Neural cell (in vitro differentiated cells): ENCODE results near the gene SHANK3. TPM values are rescaled to one million over a fixed set of nuclear protein-coding genes. Genes with fewer than 3 reads are reported as not detected.

Experiments
- H2AFZ ChIP-seq: fragments of 200-600, 300-800 bp; sonication (generic), shearing (Covaris generic); 2 replicates; pipeline ENCODE4 v1.6.0; 2014; ENCODE audit warnings: low read depth, mild to moderate bottlenecking, antibody characterized with exemption, low read length, moderate library complexity
- H3F3A ChIP-seq: fragments of 200-600 bp; shearing (Covaris generic); 2 replicates; pipeline ENCODE4 v1.6.1; 2016; ENCODE audit warnings: mild to moderate bottlenecking, moderate library complexity, mixed read lengths, antibody characterized with exemption, low read length; ENCODE audit not compliant: insufficient read depth, poor library complexity, severe bottlenecking
- H3K27ac ChIP-seq: fragments of 200-600, 300-800 bp; sonication (generic), shearing (Covaris generic); 2 replicates; pipeline ENCODE4 v1.5.1; 2014; ENCODE audit warnings: mild to moderate bottlenecking, low read length, moderate library complexity
- H3K27me3 ChIP-seq: fragments of 300-800, 200-600 bp; sonication (generic), shearing (Covaris generic); 2 replicates; pipeline ENCODE4 v1.6.0; 2014; ENCODE audit warnings: mild to moderate bottlenecking, low read depth, low read length, moderate library complexity; ENCODE audit not compliant: insufficient read depth
- H3K36me3 ChIP-seq: fragments of 300-800, 200-600 bp; sonication (generic), shearing (Covaris generic); 2 replicates; pipeline ENCODE4 v1.5.1; 2014; ENCODE audit warnings: mild to moderate bottlenecking, antibody characterized with exemption, low read length, moderate library complexity; ENCODE audit not compliant: insufficient read depth
- H3K4me2 ChIP-seq: fragments of 300-800, 200-600 bp; sonication (generic), shearing (Covaris generic); 2 replicates; pipeline ENCODE4 v1.6.0; 2014; ENCODE audit warnings: mild to moderate bottlenecking, low read length
- H3K4me3 ChIP-seq: fragments of 300-800, 200-600 bp; sonication (generic), shearing (Covaris generic); 2 replicates; pipeline ENCODE4 v1.5.1; 2014; ENCODE audit warnings: mild to moderate bottlenecking, low read length, moderate library complexity
- H3K79me2 ChIP-seq: fragments of 200-600 bp; shearing (Covaris generic); replicated peaks from 2 replicates; pipeline ENCODE4 v1.6.0; 2014; ENCODE audit warnings: mild to moderate bottlenecking, low read length, moderate library complexity; ENCODE audit not compliant: insufficient read depth
- H3K9ac ChIP-seq: fragments of 300-800, 200-600 bp; sonication (generic), shearing (Covaris generic); 2 replicates; pipeline ENCODE4 v1.6.1; 2016; ENCODE audit warnings: mild to moderate bottlenecking, low read length, mixed read lengths
- H3K9me2 ChIP-seq: fragments of 200-600 bp; shearing (Covaris generic); 2 replicates; pipeline ENCODE4 v1.6.1; 2016; ENCODE audit warnings: mild to moderate bottlenecking, low read length, mixed read lengths; ENCODE audit not compliant: insufficient read depth
- H3K9me3 ChIP-seq: fragments of 200-600, 300-800 bp; sonication (generic), shearing (Covaris generic); 2 replicates; pipeline ENCODE4 v1.6.1; 2016; ENCODE audit warnings: mild to moderate bottlenecking, mixed run types, low read length, moderate library complexity, mixed read lengths
- H4K20me1 ChIP-seq: fragments of 200-600 bp; shearing (Covaris generic); 2 replicates; pipeline ENCODE4 v1.6.1; 2016; ENCODE audit warnings: mild to moderate bottlenecking, mixed run types; ENCODE audit not compliant: insufficient read depth
- CTCF ChIP-seq: fragments of 450-650 bp; IDR thresholded peaks from 2 replicates; pipeline ENCODE4 v1.5.1; 2014; ENCODE audit warnings: antibody characterized with exemption, mild to moderate bottlenecking, moderate library complexity; ENCODE audit not compliant: poor library complexity, severe bottlenecking
- EP300 ChIP-seq: fragments of 450-650 bp; conservative IDR thresholded peaks from 2 replicates; pipeline ENCODE4 v1.6.1; 2014; ENCODE audit warnings: antibody characterized with exemption, mild to moderate bottlenecking, moderate library complexity; ENCODE audit not compliant: poor library complexity, severe bottlenecking
- EZH2 ChIP-seq: fragments of 200-600, 300-800 bp; shearing (Covaris generic), sonication (generic); IDR thresholded peaks from 2 replicates; pipeline ENCODE4 v1.6.1; 2014; ENCODE audit warnings: antibody characterized with exemption, low read length, borderline replicate concordance, mild to moderate bottlenecking; ENCODE audit not compliant: insufficient read depth, poor library complexity, severe bottlenecking
- MXI1 ChIP-seq: fragments of 450-650 bp; conservative IDR thresholded peaks from 2 replicates; pipeline ENCODE4 v1.6.1; 2014; ENCODE audit warnings: antibody characterized with exemption, mild to moderate bottlenecking; ENCODE audit not compliant: poor library complexity, severe bottlenecking
- POLR2AphosphoS5 ChIP-seq: IDR thresholded peaks from 2 replicates; pipeline ENCODE4 v1.6.1; 2012
- RAD21 ChIP-seq: fragments of 450-650 bp; conservative IDR thresholded peaks from 2 replicates; pipeline ENCODE4 v1.6.1; 2014; ENCODE audit warnings: antibody characterized with exemption, mild to moderate bottlenecking, moderate library complexity
- SMC3 ChIP-seq: fragments of 450-650 bp; conservative IDR thresholded peaks from 2 replicates; pipeline ENCODE4 v1.6.1; 2014; ENCODE audit warnings: antibody characterized with exemption, mild to moderate bottlenecking, moderate library complexity; ENCODE audit not compliant: poor library complexity
- TAF1 ChIP-seq: IDR thresholded peaks from 2 replicates; pipeline ENCODE4 v1.6.1; 2012; ENCODE audit warnings: low read depth
- polyA plus RNA-seq: library from polyadenylated mRNA; depleted of rRNA; stranded (reverse); fragments of >200 nt; gene quantifications from 2 replicates; pipeline ENCODE4 v1.2.3, GENCODE V29; 2014
- TF ChIP-seq, protein P1 (sequence below): IDR thresholded peaks from 2 replicates; pipeline ENCODE4 v1.6.1; 2012; ENCODE audit warnings: borderline replicate concordance

The SHANK3 gene
- polyA plus RNA-seq, 1 donor from 2014 or later: 5.5 TPM

- H3K4me2 ChIP-seq: no peak overlapping the region
- no peak overlapping the region for H3K4me3 ChIP-seq
- H2AFZ ChIP-seq: no peak overlapping the region
- no peaks in the 10 kb centered on the region for H3K36me3 ChIP-seq
- no peaks in the 10 kb centered on the region for H3K9me2 ChIP-seq
- TF ChIP-seq, protein P1, sequence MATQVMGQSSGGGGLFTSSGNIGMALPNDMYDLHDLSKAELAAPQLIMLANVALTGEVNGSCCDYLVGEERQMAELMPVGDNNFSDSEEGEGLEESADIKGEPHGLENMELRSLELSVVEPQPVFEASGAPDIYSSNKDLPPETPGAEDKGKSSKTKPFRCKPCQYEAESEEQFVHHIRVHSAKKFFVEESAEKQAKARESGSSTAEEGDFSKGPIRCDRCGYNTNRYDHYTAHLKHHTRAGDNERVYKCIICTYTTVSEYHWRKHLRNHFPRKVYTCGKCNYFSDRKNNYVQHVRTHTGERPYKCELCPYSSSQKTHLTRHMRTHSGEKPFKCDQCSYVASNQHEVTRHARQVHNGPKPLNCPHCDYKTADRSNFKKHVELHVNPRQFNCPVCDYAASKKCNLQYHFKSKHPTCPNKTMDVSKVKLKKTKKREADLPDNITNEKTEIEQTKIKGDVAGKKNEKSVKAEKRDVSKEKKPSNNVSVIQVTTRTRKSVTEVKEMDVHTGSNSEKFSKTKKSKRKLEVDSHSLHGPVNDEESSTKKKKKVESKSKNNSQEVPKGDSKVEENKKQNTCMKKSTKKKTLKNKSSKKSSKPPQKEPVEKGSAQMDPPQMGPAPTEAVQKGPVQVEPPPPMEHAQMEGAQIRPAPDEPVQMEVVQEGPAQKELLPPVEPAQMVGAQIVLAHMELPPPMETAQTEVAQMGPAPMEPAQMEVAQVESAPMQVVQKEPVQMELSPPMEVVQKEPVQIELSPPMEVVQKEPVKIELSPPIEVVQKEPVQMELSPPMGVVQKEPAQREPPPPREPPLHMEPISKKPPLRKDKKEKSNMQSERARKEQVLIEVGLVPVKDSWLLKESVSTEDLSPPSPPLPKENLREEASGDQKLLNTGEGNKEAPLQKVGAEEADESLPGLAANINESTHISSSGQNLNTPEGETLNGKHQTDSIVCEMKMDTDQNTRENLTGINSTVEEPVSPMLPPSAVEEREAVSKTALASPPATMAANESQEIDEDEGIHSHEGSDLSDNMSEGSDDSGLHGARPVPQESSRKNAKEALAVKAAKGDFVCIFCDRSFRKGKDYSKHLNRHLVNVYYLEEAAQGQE: no peak
- TF ChIP-seq EP300 (no peak), CTCF (no peak), MXI1 (no peak), EZH2 (no peak), TAF1 (no peak), POLR2AphosphoS5 (no peak), RAD21 (no peak), SMC3 (no peak)
- H4K20me1 ChIP-seq: no peaks in the 10 kb centered on the region
- no peaks in the 10 kb centered on the region for H3K27me3 ChIP-seq
- no peaks in the 10 kb centered on the region for H3K9me3 ChIP-seq
- H3K27ac ChIP-seq: no peak overlapping the region
- no peaks in the 10 kb centered on the region for H3K79me2 ChIP-seq
- no peaks in the 10 kb centered on the region for H3F3A ChIP-seq
- H3K9ac ChIP-seq: no peak overlapping the region
These were observed 6.9 kb upstream of the SHANK3 start for GRCh38 chr22:50665738-50666137.

- H3K9me2 ChIP-seq: no peaks in the 10 kb centered on the region
These were observed 2.1 kb upstream of the SHANK3 start for GRCh38 chr22:50670513-50670912.

More at GRCh38 chr22:50670513-50670912, 2.1 kb upstream of the SHANK3 start:
- H2AFZ ChIP-seq: no peak overlapping the region
- no peaks in the 10 kb centered on the region for H3F3A ChIP-seq
- H3K27me3 ChIP-seq: no peaks in the 10 kb centered on the region
- H3K4me2 ChIP-seq: no peak overlapping the region
- TF ChIP-seq SMC3 (no peak), EZH2 (no peak), CTCF (no peak), RAD21 (no peak), EP300 (no peak), MXI1 (no peak), POLR2AphosphoS5 (no peak), TAF1 (no peak)
- TF ChIP-seq, protein P1: no peak
- H3K36me3 ChIP-seq: no peaks in the 10 kb centered on the region
- H3K27ac ChIP-seq: no peak overlapping the region
- no peaks in the 10 kb centered on the region for H4K20me1 ChIP-seq
- H3K9ac ChIP-seq: no peak overlapping the region
- no peak overlapping the region for H3K4me3 ChIP-seq
- no peaks in the 10 kb centered on the region for H3K9me3 ChIP-seq
- H3K79me2 ChIP-seq: no peaks in the 10 kb centered on the region
